DOHH2 (cell line): ENCODE measurements around the gene DCTN3.

ENCODE experiments used
- H3F3A ChIP-seq: fragments of 200-600 bp; sonication (generic), shearing (Covaris generic); 2 replicates; pipeline ENCODE4 v1.6.0; 2016; ENCODE audit warnings: antibody characterized with exemption, mild to moderate bottlenecking; ENCODE audit not compliant: control insufficient read depth, insufficient read depth
- H3K27ac ChIP-seq: fragments of 200-600 bp; sonication (generic); 2 replicates; pipeline ENCODE4 v1.5.1; 2014; ENCODE audit warnings: low read depth, mild to moderate bottlenecking, low read length, moderate library complexity
- H3K27me3 ChIP-seq: fragments of 200-600 bp; sonication (generic); 2 replicates; pipeline ENCODE4 v1.6.1; 2014; ENCODE audit warnings: mild to moderate bottlenecking, low read length, mixed read lengths; ENCODE audit not compliant: control insufficient read depth
- H3K36me3 ChIP-seq: fragments of 200-600 bp; sonication (generic); 2 replicates; pipeline ENCODE4 v1.6.1; 2014; ENCODE audit warnings: mild to moderate bottlenecking, low read length, moderate library complexity, mixed read lengths; ENCODE audit not compliant: control insufficient read depth
- H3K4me1 ChIP-seq: fragments of 200-600 bp; sonication (generic); 2 replicates; pipeline ENCODE4 v1.6.1; 2014; ENCODE audit warnings: mild to moderate bottlenecking, low read length, mixed read lengths; ENCODE audit not compliant: control insufficient read depth
- H3K4me2 ChIP-seq: fragments of 200-600 bp; sonication (generic); 2 replicates; pipeline ENCODE4 v1.6.0; 2014; ENCODE audit warnings: mild to moderate bottlenecking, low read length, moderate library complexity
- H3K4me3 ChIP-seq: fragments of 200-600 bp; sonication (generic); 2 replicates; pipeline ENCODE4 v1.5.1; 2014; ENCODE audit warnings: mild to moderate bottlenecking, low read length, mixed read lengths
- H3K79me2 ChIP-seq: fragments of 200-600 bp; sonication (generic); 2 replicates; pipeline ENCODE4 v1.6.1; 2014; ENCODE audit warnings: mild to moderate bottlenecking, low read length, mixed read lengths; ENCODE audit not compliant: control insufficient read depth
- H3K9me2 ChIP-seq: fragments of 200-600 bp; sonication (generic); replicated peaks from 2 replicates; pipeline ENCODE4 v1.6.1; 2014; ENCODE audit warnings: mild to moderate bottlenecking, low read length, mixed read lengths; ENCODE audit not compliant: control insufficient read depth
- H3K9me3 ChIP-seq: fragments of 200-600 bp; sonication (generic); 2 replicates; pipeline ENCODE4 v1.6.1; 2014; ENCODE audit warnings: antibody characterized with exemption, low read length, mixed read lengths; ENCODE audit not compliant: control insufficient read depth, insufficient read depth
- H4K20me1 ChIP-seq: fragments of 200-600 bp; sonication (generic); 2 replicates; pipeline ENCODE4 v1.6.0; 2014; ENCODE audit warnings: low read depth, mild to moderate bottlenecking, antibody characterized with exemption, low read length, moderate library complexity; ENCODE audit not compliant: control insufficient read depth, insufficient read depth
- CTCF ChIP-seq: fragments of 200-600 bp; sonication (generic); IDR thresholded peaks from one replicate; pipeline ENCODE4 v1.5.1; 2014; ENCODE audit warnings: antibody characterized with exemption, mild to moderate bottlenecking, low read depth, low read length; ENCODE audit not compliant: poor library complexity, severe bottlenecking
- EZH2phosphoT487 ChIP-seq: fragments of 200-600 bp; sonication (generic); IDR thresholded peaks from 2 replicates; pipeline ENCODE4 v1.6.1; 2017; ENCODE audit warnings: borderline replicate concordance, mild to moderate bottlenecking, antibody characterized with exemption, low read length, moderate library complexity, mixed read lengths

Gene DCTN3

GRCh38 chr9:34590381-34591247, 29.7 kb downstream of the DCTN3 start:
- peaks cover 8% of the 10 kb centered on the region for H3K4me1 ChIP-seq
- no peaks in the 10 kb centered on the region for H3F3A ChIP-seq
- no peaks in the 10 kb centered on the region for H4K20me1 ChIP-seq
- peak overlapping the region; percentile 41; the same call in 1 of the 2 replicates for H3K4me2 ChIP-seq
- TF ChIP-seq EZH2phosphoT487 (no peak), CTCF (no peak)
- H3K27me3 ChIP-seq: peaks cover 57% of the 10 kb centered on the region
- H3K9me2 ChIP-seq: no peaks in the 10 kb centered on the region
- no peak overlapping the region for H3K27ac ChIP-seq
- H3K79me2 ChIP-seq: no peaks in the 10 kb centered on the region
- H3K36me3 ChIP-seq: no peaks in the 10 kb centered on the region
- H3K4me3 ChIP-seq: no peak overlapping the region
- no peaks in the 10 kb centered on the region for H3K9me3 ChIP-seq

- Histone ChIP-seq H3K79me2 (no peaks in the 10 kb centered on the region), H3K36me3 (no peaks in the 10 kb centered on the region), H3K27ac (no peak within 1 kb of the TSS), H3K9me3 (no peaks in the 10 kb centered on the region), H3K27me3 (peaks cover 65% of the 10 kb centered on the region), H3F3A (no peaks in the 10 kb centered on the region), H3K4me1 (peaks cover 8% of the 10 kb centered on the region), H3K4me3 (no peak within 1 kb of the TSS), H4K20me1 (no peaks in the 10 kb centered on the region), H3K4me2 (no peak within 1 kb of the TSS), H3K9me2 (no peaks in the 10 kb centered on the region)
- TF ChIP-seq CTCF: no peak
- no peak for TF ChIP-seq EZH2phosphoT487
These were observed 30.5 kb downstream of the DCTN3 start, which contains the start of gene CNTFR for GRCh38 chr9:34589636-34590380. Gene CNTFR, minus strand, starts transcription at chr9:34589724. Its CDS starts 20,743 bp downstream, at chr9:34568981.

- no peak overlapping the region for H3K4me2 ChIP-seq
- peaks cover 8% of the 10 kb centered on the region for H3K4me1 ChIP-seq
- no peak overlapping the region for H3K27ac ChIP-seq
- no peaks in the 10 kb centered on the region for H3K36me3 ChIP-seq
- no peaks in the 10 kb centered on the region for H3K9me2 ChIP-seq
- no peaks in the 10 kb centered on the region for H3K79me2 ChIP-seq
- peaks cover 67% of the 10 kb centered on the region for H3K27me3 ChIP-seq
- no peaks in the 10 kb centered on the region for H4K20me1 ChIP-seq
- H3K4me3 ChIP-seq: no peak overlapping the region
- no peak for TF ChIP-seq EZH2phosphoT487
- TF ChIP-seq CTCF: no peak
- H3F3A ChIP-seq: no peaks in the 10 kb centered on the region
- H3K9me3 ChIP-seq: no peaks in the 10 kb centered on the region
These were observed 31.3 kb downstream of the DCTN3 start for GRCh38 chr9:34588671-34589635.
